ENCODE results near the gene UNC93A. TPM values are rescaled to one million over a fixed set of nuclear protein-coding genes. Genes with fewer than 3 reads are reported as not detected.
"Not testable (repeated sequence)": the region's sequence is repeated elsewhere in the genome, so short reads cannot be mapped to it uniquely, and the experiment has no call there.

UNC93A gene
- total and polyA plus RNA-seq, 8 donors, result not detected

DNA sequence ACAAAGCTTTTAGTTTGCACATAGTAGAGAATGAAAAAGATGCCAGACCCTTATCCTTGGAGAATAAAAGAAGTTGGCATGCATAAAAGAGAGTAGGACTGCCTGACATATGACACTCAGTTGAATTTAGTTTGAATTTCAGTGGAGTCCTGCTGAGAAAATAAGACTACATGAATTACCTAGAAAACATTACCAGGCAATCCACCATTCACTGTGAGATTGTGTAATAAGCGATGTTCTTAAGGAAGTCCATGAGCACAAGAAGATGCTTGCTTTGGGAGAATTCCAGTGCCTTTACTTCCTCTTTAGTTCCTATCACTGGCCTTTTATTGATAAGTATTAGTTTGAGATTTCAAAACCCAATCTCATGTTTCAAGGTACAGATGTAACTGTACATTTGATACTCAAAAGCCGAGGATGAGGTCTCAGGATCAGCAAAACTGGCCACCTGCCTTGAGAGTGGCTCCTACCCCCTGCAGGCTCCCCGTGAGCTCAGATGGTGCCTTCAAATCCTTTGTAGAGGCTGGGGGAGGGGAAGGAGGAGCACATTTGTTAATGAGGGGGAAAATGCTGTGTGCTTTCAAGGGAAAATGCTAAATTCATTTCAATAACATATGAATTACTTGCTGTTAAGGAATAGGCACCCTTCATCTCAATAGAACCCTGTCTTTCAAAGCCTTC is 11.2 kb upstream of the UNC93A start:
- WGBS, 2 donors, result 83 to 92% methylated on average over 3 of the region's 3 CpGs
- no peak for DNase-seq
- H3K27me3 ChIP-seq, result no peaks in the 10 kb centered on the region
- ATAC-seq, result no peak
- H3K36me3 ChIP-seq, result no peaks in the 10 kb centered on the region
- TF ChIP-seq, protein P1, sequence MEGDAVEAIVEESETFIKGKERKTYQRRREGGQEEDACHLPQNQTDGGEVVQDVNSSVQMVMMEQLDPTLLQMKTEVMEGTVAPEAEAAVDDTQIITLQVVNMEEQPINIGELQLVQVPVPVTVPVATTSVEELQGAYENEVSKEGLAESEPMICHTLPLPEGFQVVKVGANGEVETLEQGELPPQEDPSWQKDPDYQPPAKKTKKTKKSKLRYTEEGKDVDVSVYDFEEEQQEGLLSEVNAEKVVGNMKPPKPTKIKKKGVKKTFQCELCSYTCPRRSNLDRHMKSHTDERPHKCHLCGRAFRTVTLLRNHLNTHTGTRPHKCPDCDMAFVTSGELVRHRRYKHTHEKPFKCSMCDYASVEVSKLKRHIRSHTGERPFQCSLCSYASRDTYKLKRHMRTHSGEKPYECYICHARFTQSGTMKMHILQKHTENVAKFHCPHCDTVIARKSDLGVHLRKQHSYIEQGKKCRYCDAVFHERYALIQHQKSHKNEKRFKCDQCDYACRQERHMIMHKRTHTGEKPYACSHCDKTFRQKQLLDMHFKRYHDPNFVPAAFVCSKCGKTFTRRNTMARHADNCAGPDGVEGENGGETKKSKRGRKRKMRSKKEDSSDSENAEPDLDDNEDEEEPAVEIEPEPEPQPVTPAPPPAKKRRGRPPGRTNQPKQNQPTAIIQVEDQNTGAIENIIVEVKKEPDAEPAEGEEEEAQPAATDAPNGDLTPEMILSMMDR (IDR thresholded peaks at IDR 0.05), result no peak
- H3K4me1 ChIP-seq, result no peaks in the 10 kb centered on the region
- H3K27ac ChIP-seq, result no peak overlapping the region
- intact Hi-C loops (cut with DNase I), result no loop called here
- FAIRE-seq, result no peak
- H3K9me3 ChIP-seq, result no peaks in the 10 kb centered on the region
- H3K4me3 ChIP-seq, result no peak overlapping the region

DNA sequence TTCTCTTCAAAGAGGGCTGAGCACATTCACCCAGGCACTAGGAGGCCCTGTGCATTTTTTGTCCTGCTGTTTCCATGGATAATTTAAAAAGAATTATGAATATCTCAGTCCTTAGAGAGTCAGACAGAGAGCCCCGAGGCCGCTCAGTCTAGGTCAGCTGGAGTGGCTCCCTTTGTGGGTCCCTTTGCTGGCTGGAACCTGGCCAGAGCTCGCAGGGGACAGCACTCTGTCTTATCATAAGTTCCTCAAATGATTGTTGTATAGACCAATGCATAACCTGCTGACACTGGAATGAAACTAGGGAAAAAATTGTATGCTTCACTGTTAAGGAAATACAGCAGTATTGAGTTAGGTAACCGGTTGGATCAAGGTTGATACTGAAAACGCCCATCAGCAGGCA is 10.6 kb upstream of the UNC93A start:
- H3K9me3 ChIP-seq; H3K36me3 ChIP-seq; H3K4me3 ChIP-seq; ATAC-seq; intact Hi-C loops (cut with DNase I); H3K27me3 ChIP-seq; H3K4me1 ChIP-seq; FAIRE-seq; H3K27ac ChIP-seq; DNase-seq: not testable (repeated sequence)
- WGBS, 2 donors, result 57 to 60% methylated on average over 5 of the region's 5 CpGs

DNA sequence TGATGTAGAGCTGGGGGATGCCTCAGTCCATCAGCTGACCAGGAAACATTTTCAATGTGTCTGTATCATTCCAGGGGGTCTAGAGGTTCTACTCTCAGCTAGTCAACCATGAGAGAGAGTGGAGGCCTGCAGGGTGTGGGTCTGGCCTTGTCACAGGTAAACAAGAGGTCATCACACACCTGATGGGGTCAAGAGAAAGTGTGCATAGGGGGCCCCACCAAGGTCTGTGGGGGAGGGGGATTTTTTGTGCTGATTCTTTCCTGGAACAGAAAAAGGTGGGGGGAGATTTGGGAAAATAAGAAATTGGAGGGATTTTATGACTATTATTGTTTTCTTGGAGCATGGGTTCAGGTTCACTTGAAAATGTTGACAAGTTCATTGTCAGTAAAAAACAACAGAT is 8.9 kb upstream of the UNC93A start:
- H3K36me3 ChIP-seq, result no peaks in the 10 kb centered on the region
- H3K4me1 ChIP-seq, result no peaks in the 10 kb centered on the region
- ATAC-seq (no peak), DNase-seq (no peak), FAIRE-seq (no peak)
- H3K27me3 ChIP-seq, result no peaks in the 10 kb centered on the region
- H3K4me3 ChIP-seq, result no peak overlapping the region
- no peaks in the 10 kb centered on the region for H3K9me3 ChIP-seq
- intact Hi-C loops (cut with DNase I), result no loop called here
- TF ChIP-seq, protein P1 (IDR thresholded peaks at IDR 0.05), result no peak
- H3K27ac ChIP-seq, result no peak overlapping the region

DNA sequence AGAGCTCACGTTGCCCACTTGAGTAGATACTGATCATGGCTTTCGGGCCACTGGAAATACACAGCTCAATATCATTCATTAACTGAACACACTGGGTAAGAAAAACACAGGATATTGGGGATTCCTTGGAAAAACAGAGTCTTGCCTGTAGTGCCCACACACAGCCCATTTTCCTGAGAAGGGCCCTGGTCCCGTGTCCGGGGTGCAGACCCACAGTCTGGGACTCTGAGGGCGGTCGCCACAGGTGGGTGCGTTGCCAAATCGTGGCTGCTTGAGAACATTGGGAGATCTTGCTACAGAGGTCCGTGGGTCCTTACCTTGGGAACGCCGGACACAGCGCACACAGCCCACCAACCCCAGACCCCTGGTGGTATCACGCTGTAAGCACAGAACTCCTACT is 6.5 kb upstream of the UNC93A start:
- H3K4me1 ChIP-seq; DNase-seq; H3K4me3 ChIP-seq; H3K9me3 ChIP-seq; intact Hi-C loops (cut with DNase I); H3K27me3 ChIP-seq; H3K27ac ChIP-seq; FAIRE-seq; H3K36me3 ChIP-seq; ATAC-seq: not testable (repeated sequence)
- WGBS, 2 donors, result 73 to 83% methylated on average over 6 to 12 of the region's 13 CpGs

DNA sequence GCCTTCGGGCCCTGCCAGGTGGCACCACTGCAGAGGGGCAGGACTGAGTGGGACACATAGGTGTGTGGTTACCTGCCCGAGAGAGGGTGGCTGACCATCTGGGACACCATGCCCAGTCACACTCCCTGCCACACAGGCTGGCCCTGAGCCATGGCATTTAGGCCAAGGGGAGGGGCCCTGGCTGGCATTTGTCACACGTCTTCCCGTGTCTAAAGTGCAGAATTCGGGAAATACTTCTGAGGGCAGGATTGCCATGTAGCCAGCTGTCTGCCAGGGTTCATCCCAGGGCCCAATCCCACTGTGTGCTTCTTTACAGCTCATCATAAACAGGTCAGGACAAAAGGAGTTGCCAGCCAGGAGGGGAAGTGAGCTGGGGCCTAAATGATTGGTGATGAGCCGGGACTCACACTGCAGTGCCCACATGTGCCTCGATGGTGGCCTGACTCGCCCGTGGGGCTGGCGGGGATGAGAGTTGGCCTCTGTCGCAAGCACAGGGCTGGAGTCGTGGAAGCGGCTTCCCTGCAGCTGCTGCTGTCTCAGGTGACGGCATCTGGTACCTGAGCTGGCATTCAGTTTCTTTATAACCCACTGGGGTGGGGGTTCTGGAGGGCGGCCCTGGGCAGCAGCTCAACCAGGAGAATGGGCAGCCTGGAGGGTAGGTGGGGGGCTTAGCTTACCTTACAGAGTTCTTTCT is 5.9 kb upstream of the UNC93A start:
- no peak overlapping the region for H3K27ac ChIP-seq
- H3K36me3 ChIP-seq, result no peaks in the 10 kb centered on the region
- ATAC-seq (peak in 3 of 4 donors; percentile 22 to 59 (median 38)), FAIRE-seq (no peak), DNase-seq (peak in 3 of 6 donors; percentile 12 to 46 (median 25))
- no peaks in the 10 kb centered on the region for H3K9me3 ChIP-seq
- H3K27me3 ChIP-seq, result no peaks in the 10 kb centered on the region
- WGBS, 2 donors, result 64 to 72% methylated on average over 15 of the region's 15 CpGs
- no peak overlapping the region for H3K4me3 ChIP-seq
- intact Hi-C loops (cut with DNase I), result no loop called here
- no peaks in the 10 kb centered on the region for H3K4me1 ChIP-seq
- TF ChIP-seq, protein P1 (IDR thresholded peaks at IDR 0.05), result no peak

DNA sequence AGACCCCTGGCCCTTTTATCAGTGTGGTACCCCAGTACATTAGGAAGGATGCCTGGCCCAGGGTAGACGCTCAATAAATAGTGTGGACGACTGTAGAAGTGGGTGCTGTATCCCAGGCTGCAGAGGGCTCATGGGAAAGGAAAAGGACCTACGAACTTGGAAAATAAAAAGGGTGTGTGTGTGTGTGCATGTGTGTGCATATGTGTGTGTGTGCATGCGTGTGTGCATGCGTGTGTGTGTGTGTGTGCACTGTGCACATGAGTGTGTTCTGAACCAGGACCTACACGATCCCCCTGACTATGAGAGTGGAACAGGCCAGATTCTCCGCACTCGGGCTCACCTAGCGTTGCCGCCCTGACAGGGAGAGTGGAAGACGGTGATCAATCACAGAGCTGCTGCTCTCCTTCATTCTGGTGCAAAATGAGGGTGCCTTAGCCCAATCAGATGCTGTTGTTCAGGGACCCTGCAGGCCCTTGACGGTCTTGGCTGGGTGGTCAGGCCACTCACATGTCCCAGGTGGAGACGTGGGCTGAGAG is 3.5 kb upstream of the UNC93A start:
- Histone ChIP-seq H3K4me1 (no peaks in the 10 kb centered on the region), H3K9me3 (no peaks in the 10 kb centered on the region), H3K36me3 (no peaks in the 10 kb centered on the region), H3K27me3 (no peaks in the 10 kb centered on the region), H3K4me3 (no peak overlapping the region), H3K27ac (no peak overlapping the region)
- WGBS, 2 donors, result 75 to 88% methylated on average over 13 of the region's 13 CpGs
- ATAC-seq (no peak), DNase-seq (no peak), FAIRE-seq (no peak)
- TF ChIP-seq, protein P1 (IDR thresholded peaks at IDR 0.05), result no peak
- intact Hi-C loops (cut with DNase I), result no loop called here
